Gastroesophageal sphincter (tissue), 4 donors: ENCODE measurements around the gene DHRS11. TPM values are rescaled to one million over a fixed set of nuclear protein-coding genes. Genes with fewer than 3 reads are reported as not detected.
A peak's percentile ranks its signal among the peaks of the same experiment; 100 is the strongest.

Experiments
- ATAC-seq: fragments of 150-250 bp; one replicate; pipeline ENCODE4 v1.9.1; 2016; ENCODE audit warnings: mild to moderate bottlenecking, moderate library complexity
- H3K27ac ChIP-seq, 4 donors: fragments of 200-600 bp; sonication (generic) in 3 of 4; 1 replicate in 3 of 4; 2 replicates in 1 of 4; pipeline ENCODE4 v1.5.1; 2016 to 2019
- H3K27me3 ChIP-seq: fragments of 200-600 bp; sonication (generic); one replicate; pipeline ENCODE4 v1.5.1; 2019
- H3K36me3 ChIP-seq, 2 donors: fragments of 200-600 bp; sonication (generic); one replicate each; pipeline ENCODE4 v1.5.1; 2019; ENCODE audit warnings: control low read depth in 1 of 2
- H3K4me1 ChIP-seq, 3 donors: fragments of 200-600 bp; sonication (generic); 1 replicate in 2 of 3; 2 replicates in 1 of 3; pipeline ENCODE4 v1.5.1; 2016 to 2019; ENCODE audit warnings: control low read depth in 2 of 3
- H3K4me3 ChIP-seq, 2 donors: fragments of 200-600 bp; sonication (generic); one replicate each; pipeline ENCODE4 v1.5.1; 2019; ENCODE audit warnings: mild to moderate bottlenecking in 1 of 2, moderate library complexity in 1 of 2
- H3K9me3 ChIP-seq, 3 donors: fragments of 200-600 bp; sonication (generic); one replicate each; pipeline ENCODE4 v1.5.1; 2017 to 2019; ENCODE audit warnings: control low read depth in 2 of 3
- EP300 ChIP-seq: sonication (generic); formaldehyde crosslinking; IDR thresholded peaks from one replicate; pipeline ENCODE4 v1.6.1; 2017; ENCODE audit warnings: antibody characterized with exemption, mild to moderate bottlenecking
- POLR2A ChIP-seq, 2 donors: fragments of 450-650 bp; IDR thresholded peaks; one replicate each; pipeline ENCODE4 v1.6.1; 2017; ENCODE audit warnings: antibody characterized with exemption in 2 of 2, mild to moderate bottlenecking in 2 of 2, moderate library complexity in 1 of 2
- POLR2AphosphoS5 ChIP-seq: sonication (generic); formaldehyde crosslinking; IDR thresholded peaks from one replicate; pipeline ENCODE4 v1.6.1; 2017; ENCODE audit warnings: antibody characterized with exemption
- WGBS, 2 donors: methylation state at CpG; one replicate each; pipeline ENCODE4 v1.1.5; 2018; ENCODE audit warnings: low coverage in 1 of 2; 5-methylcytosine and 5-hydroxymethylcytosine counted together
- total RNA-seq, 4 donors: library from RNA; depleted of rRNA; stranded (reverse); fragments of >200 nt; gene quantifications; one replicate each; pipeline ENCODE4 v1.1.0, GENCODE V29; 2016
- TF ChIP-seq, protein P1 (sequence below), 4 experiments: fragments of 200-600 bp in 2 of 4; fragments of 450-650 bp in 2 of 4; sonication (generic) in 1 of 4; IDR thresholded peaks; one replicate each; pipeline ENCODE4 v1.5.1; 2017 to 2019; ENCODE audit warnings: antibody characterized with exemption in 4 of 4, mild to moderate bottlenecking in 2 of 4, moderate library complexity in 2 of 4

Gene DHRS11
- total RNA-seq, 4 donors from 2014 or later = 2.4 to 7.6 (median 4.6) TPM

DNA sequence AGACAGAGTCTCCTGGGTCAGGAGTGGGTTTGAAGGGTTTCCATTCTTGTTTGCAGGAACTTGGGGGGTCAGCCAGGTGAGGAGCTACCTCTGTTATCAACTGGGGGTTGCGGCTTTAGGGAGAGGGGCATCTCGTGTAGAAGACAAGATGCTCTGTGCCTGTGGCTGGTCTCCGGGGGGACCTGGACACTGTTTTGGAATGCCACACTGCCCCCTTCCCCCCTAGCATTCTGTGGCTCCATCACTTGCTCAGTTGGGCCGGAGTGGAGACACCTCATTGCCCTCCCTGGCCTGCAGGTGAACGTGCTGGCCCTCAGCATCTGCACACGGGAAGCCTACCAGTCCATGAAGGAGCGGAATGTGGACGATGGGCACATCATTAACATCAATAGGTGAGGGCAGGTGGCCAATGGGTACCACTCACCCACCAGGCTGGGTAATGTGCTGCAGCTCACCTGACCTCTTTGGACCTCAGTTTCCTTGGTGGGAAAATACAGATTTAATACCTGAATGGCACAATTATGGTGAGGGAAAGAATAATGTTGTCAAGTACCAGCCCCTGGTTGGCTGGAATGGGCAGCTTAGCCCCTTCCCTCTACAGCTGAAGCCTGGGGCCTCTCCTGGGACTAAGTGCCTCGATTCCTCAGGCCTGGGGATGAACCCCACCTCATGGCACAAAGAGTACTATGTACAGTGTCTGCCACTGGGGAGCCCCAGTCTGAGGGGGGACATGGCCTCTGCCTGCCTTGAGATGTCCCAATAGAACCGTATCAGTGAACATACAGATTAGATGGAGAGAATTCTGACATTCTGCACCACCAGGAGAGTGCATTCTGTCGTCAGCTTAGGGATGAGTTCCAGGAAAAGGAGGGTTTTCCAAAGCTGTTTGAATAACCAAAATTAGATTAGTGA, 6.4 kb downstream of the DHRS11 start:
- Histone ChIP-seq H3K27me3 (no peaks in the 10 kb centered on the region), H3K9me3 (no peaks in the 10 kb centered on the region), H3K36me3 (no peaks in the 10 kb centered on the region), H3K4me3 (no peak overlapping the region), H3K4me1 (peaks cover 0 to 24% (median 6%) of the 10 kb centered on the region in 3 donors), H3K27ac (no peak overlapping the region)
- no peak for ATAC-seq
- TF ChIP-seq EP300 (no peak), POLR2AphosphoS5 (no peak), POLR2A (IDR thresholded peaks at IDR 0.05) (no peak)
- TF ChIP-seq, protein P1, sequence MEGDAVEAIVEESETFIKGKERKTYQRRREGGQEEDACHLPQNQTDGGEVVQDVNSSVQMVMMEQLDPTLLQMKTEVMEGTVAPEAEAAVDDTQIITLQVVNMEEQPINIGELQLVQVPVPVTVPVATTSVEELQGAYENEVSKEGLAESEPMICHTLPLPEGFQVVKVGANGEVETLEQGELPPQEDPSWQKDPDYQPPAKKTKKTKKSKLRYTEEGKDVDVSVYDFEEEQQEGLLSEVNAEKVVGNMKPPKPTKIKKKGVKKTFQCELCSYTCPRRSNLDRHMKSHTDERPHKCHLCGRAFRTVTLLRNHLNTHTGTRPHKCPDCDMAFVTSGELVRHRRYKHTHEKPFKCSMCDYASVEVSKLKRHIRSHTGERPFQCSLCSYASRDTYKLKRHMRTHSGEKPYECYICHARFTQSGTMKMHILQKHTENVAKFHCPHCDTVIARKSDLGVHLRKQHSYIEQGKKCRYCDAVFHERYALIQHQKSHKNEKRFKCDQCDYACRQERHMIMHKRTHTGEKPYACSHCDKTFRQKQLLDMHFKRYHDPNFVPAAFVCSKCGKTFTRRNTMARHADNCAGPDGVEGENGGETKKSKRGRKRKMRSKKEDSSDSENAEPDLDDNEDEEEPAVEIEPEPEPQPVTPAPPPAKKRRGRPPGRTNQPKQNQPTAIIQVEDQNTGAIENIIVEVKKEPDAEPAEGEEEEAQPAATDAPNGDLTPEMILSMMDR (IDR thresholded peaks at IDR 0.05) = no peak
- WGBS, 2 donors = 75 to 82% methylated on average over 3 to 6 of the region's 11 CpGs

DNA sequence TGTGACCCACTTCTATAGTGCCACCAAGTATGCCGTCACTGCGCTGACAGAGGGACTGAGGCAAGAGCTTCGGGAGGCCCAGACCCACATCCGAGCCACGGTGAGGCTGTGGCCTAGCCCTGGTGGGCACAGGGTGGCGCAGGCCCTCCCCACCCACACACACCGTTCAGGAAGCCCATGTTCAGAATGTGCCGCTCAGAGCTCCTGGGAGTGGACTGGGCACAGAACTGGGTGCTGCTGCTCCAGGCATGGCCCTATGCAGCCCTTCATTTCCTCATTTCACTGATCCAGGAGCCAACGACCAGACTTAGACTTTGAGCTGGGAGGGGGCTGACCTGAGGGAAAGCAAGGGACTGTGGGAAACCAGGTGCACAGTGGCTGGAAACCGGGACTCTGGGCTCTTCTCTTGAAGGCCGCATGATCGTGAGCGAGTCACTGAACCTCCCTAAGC, 7.3 kb downstream of the DHRS11 start:
- Histone ChIP-seq H3K36me3 (no peaks in the 10 kb centered on the region), H3K9me3 (no peaks in the 10 kb centered on the region), H3K27ac (no peak overlapping the region), H3K4me1 (peaks cover 0 to 31% (median 6%) of the 10 kb centered on the region in 3 donors), H3K4me3 (no peak overlapping the region), H3K27me3 (no peaks in the 10 kb centered on the region)
- TF ChIP-seq EP300 (no peak), POLR2A (IDR thresholded peaks at IDR 0.05) (no peak), POLR2AphosphoS5 (no peak)
- TF ChIP-seq, protein P1 (IDR thresholded peaks at IDR 0.05) = no peak
- ATAC-seq = no peak
- 95 to 100% methylated on average over 1 to 4 of the region's 13 CpGs for WGBS, 2 donors

DNA sequence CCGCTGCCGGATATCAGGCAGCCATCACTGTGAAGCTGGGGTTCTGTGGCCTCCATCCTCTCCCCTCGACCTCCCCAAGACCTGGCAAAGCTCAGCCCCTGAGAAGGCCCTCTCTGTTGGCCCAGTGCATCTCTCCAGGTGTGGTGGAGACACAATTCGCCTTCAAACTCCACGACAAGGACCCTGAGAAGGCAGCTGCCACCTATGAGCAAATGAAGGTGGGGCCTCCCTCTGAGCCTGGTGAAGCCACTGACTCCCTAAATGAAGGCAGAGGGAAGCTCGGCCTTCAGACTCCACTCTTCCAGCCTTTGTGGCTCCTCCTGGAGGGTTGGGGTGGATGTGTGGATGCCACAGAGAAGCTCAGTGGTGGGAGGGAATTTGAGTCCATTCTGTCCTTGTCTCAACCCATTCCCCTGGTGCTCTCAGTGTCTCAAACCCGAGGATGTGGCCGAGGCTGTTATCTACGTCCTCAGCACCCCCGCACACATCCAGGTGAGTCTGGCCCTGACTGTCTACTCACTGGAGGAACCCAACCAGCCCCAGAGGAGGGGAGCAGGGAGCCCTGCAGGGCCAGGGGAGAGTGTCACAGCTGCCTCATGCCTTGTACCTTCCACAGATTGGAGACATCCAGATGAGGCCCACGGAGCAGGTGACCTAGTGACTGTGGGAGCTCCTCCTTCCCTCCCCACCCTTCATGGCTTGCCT, 8.0 kb downstream of the DHRS11 start:
- 78% methylated on average over 4 of the region's 11 CpGs; no CpG with 5 or more reads in 1 of the 2 donors for WGBS, 2 donors
- TF ChIP-seq POLR2AphosphoS5 = no peak
- TF ChIP-seq, protein P1 (IDR thresholded peaks at IDR 0.05) = no peak
- no peak for TF ChIP-seq EP300
- no peak for TF ChIP-seq POLR2A (IDR thresholded peaks at IDR 0.05)
- Histone ChIP-seq H3K9me3 (no peaks in the 10 kb centered on the region), H3K4me1 (peaks cover 0 to 34% (median 6%) of the 10 kb centered on the region in 3 donors), H3K27ac (no peak overlapping the region), H3K4me3 (no peak overlapping the region), H3K27me3 (no peaks in the 10 kb centered on the region), H3K36me3 (no peaks in the 10 kb centered on the region)
- no peak for ATAC-seq

DNA sequence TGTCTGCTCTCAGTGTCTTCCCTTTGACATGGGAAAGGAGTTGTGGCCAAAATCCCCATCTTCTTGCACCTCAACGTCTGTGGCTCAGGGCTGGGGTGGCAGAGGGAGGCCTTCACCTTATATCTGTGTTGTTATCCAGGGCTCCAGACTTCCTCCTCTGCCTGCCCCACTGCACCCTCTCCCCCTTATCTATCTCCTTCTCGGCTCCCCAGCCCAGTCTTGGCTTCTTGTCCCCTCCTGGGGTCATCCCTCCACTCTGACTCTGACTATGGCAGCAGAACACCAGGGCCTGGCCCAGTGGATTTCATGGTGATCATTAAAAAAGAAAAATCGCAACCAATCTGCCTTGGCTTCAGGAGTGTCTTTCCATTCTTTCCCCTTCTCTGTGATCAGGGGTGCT, 8.8 kb downstream of the DHRS11 start:
- peak overlapping the region in 1 of 2 donors; percentile 95 for H3K4me3 ChIP-seq

More for the DNA sequence above, 8.8 kb downstream of the DHRS11 start:
- Histone ChIP-seq H3K27ac (peak overlapping the region in 3 of 4 donors; percentile 86 to 88 (median 87)), H3K9me3 (no peaks in the 10 kb centered on the region), H3K36me3 (no peaks in the 10 kb centered on the region), H3K27me3 (no peaks in the 10 kb centered on the region), H3K4me1 (peaks cover 0 to 34% (median 6%) of the 10 kb centered on the region in 3 donors)
- TF ChIP-seq, protein P1 (IDR thresholded peaks at IDR 0.05) = no peak
- TF ChIP-seq EP300 = no peak
- TF ChIP-seq POLR2A (IDR thresholded peaks at IDR 0.05) = no peak
- TF ChIP-seq POLR2AphosphoS5 = no peak
- no peak for ATAC-seq
- 58% methylated on average over 3 of the region's 3 CpGs; no CpG with 5 or more reads in 1 of the 2 donors for WGBS, 2 donors
